ENCODE measurements around the gene TECR. TPM values are rescaled to one million over a fixed set of nuclear protein-coding genes. Genes with fewer than 3 reads are reported as not detected.

TECR gene
- total and polyA plus RNA-seq, 9 of the 15 experiments (the other 6 are each of a cell fraction or from before 2014, with no cell fraction given), result 29.3 to 211 (median 81.4) TPM

DNA sequence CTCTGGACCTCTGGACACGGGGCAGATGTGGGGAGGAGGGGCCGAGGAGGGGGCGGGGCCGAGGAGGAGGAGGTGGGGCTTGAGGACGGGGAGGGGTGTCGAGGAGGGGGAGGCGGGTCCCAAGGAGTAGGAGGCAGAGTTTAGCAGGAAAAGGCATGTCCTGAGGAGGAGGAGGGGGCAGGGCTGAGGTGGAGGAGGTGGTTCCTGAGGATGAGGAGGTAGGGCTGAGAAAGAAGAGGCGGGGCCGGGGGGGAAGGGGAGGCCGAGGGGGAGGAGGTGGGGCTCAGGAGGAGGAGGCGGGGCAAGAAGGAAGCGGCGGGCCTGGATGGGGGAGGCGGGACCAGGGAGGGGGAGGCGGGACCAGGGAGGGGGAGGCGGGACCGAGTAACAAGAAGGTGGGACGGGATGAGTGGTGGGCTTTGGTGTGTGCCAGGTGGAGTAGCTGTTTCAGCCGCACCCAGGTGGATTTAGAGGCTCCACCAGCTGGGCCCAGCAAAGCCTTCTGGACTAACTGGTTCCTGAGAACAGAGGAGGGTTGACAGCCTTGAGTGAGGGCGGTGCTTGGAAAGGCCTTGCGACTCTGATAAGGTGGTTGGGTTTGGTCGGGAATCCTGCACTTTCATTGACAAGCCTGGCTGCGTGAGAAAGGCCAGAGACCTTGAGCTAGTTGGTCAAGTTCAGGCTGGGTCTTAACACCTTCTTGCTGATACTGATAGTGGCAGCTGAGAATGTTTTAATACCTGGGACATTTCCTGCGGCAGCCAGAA lies 7.7 kb downstream of the TECR start:
- ChIA-PET CTCF (ENCODE audit: low intra/inter-chr PET ratio) (interaction anchor here (0.5 to 0.7 kb wide), 3 partner anchors 18 to 20 kb away, joined by 3 to 7 read pairs (median 3); partner anchors contain the start of gene DNAJB1), POLR2A (interaction anchor here (0.5 to 2.9 kb wide), 6 partner anchors 10 to 21 kb away, joined by 3 to 9 read pairs (median 4); partner anchors contain the start of gene DNAJB1)
- peak overlapping the region; percentile 87 for H3K4me2 ChIP-seq (ENCODE audit: insufficient read depth, low read length)
- no peaks in the 10 kb centered on the region for H3K9me1 ChIP-seq (ENCODE audit: control insufficient read depth, insufficient read depth, low read length)
- ATAC-seq (peak; percentile 93), FAIRE-seq (peak; percentile 99), DNase-seq (ENCODE audit: extremely low read depth in 1 of 4, low spot score in 3 of 4) (peak; percentile 93 to 97 (median 96))
- H3K79me2 ChIP-seq (ENCODE audit: control insufficient read depth, insufficient read depth, low read length), result peaks cover 76% of the 10 kb centered on the region
- no peaks in the 10 kb centered on the region for H3K9me3 ChIP-seq (replicated peaks; ENCODE audit: control insufficient read depth, insufficient read depth, low read depth, low read length)
- H3K27ac ChIP-seq (ENCODE audit: extremely low read depth, low read depth, low read length), result peak overlapping the region; percentile 77
- in situ Hi-C loops (cut with MboI), result no loop called here
- no peaks in the 10 kb centered on the region for H3K27me3 ChIP-seq (ENCODE audit: control insufficient read depth in 2 of 2, insufficient read depth in 2 of 2, low read length in 2 of 2)
- H3K9ac ChIP-seq (ENCODE audit: insufficient read depth in 1 of 2, low read depth in 2 of 2, low read length in 2 of 2), result peak overlapping the region; percentile 46 to 80; a peak in 3 of 4 replicates
- peaks cover 9% of the 10 kb centered on the region; the same call in 1 of the 2 replicates for H4K20me1 ChIP-seq (replicated peaks; ENCODE audit: control insufficient read depth, insufficient read depth, low read length)
- intact Hi-C loops (cut with micrococcal nuclease), result loop anchor here (2.0 kb wide), 1 partner anchor 14 kb away; no protein-coding TSS in a partner anchor
- H3K4me1 ChIP-seq (replicated peaks in 1 of 2; ENCODE audit: control insufficient read depth in 2 of 2, insufficient read depth in 2 of 2, low read length in 2 of 2), result peaks cover 23 to 38% of the 10 kb centered on the region in 2 experiments; a peak in 4 of 5 replicates
- H3K4me3 ChIP-seq, result peak overlapping the region; percentile 45
- 0% methylated on average over 6 of the region's 24 CpGs for WGBS (ENCODE audit: insufficient coverage, low coverage, missing lambda C conversion rate)
- H2AFZ ChIP-seq (ENCODE audit: low read depth, low read length), result peak overlapping the region; percentile 80
- no TSS peak for BruUV-seq (replicated peaks)
- H3K36me3 ChIP-seq (ENCODE audit: control insufficient read depth, insufficient read depth, low read length), result peaks cover 23% of the 10 kb centered on the region; the same call in 2 of the 3 replicates
- TF ChIP-seq NCOR1 (IDR thresholded peaks at IDR 0.05) (peak; percentile 76), MAFF (IDR thresholded peaks at IDR 0.05; ENCODE audit: low read length) (no peak), HDAC2 (IDR thresholded peaks at IDR 0.05) (no peak; the same call in 1 of the 2 replicates), SMARCA5 (IDR thresholded peaks at IDR 0.05) (no peak), ZNF239 (CRISPR knock-in tag; IDR thresholded peaks at IDR 0.05) (no peak), ILF3 (IDR thresholded peaks at IDR 0.05; ENCODE audit: borderline replicate concordance) (no peak), ZNF586 (CRISPR knock-in tag; conservative IDR thresholded peaks at IDR 0.05) (no peak), NCOA2 (IDR thresholded peaks at IDR 0.05; ENCODE audit: partially characterized antibody in 2 of 2) (no peak)
- TF ChIP-seq, protein P1, sequence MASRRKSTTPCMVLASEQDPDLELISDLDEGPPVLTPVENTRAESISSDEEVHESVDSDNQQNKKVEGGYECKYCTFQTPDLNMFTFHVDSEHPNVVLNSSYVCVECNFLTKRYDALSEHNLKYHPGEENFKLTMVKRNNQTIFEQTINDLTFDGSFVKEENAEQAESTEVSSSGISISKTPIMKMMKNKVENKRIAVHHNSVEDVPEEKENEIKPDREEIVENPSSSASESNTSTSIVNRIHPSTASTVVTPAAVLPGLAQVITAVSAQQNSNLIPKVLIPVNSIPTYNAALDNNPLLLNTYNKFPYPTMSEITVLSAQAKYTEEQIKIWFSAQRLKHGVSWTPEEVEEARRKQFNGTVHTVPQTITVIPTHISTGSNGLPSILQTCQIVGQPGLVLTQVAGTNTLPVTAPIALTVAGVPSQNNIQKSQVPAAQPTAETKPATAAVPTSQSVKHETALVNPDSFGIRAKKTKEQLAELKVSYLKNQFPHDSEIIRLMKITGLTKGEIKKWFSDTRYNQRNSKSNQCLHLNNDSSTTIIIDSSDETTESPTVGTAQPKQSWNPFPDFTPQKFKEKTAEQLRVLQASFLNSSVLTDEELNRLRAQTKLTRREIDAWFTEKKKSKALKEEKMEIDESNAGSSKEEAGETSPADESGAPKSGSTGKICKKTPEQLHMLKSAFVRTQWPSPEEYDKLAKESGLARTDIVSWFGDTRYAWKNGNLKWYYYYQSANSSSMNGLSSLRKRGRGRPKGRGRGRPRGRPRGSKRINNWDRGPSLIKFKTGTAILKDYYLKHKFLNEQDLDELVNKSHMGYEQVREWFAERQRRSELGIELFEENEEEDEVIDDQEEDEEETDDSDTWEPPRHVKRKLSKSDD (conservative IDR thresholded peaks at IDR 0.05; ENCODE audit: low read length), result no peak
- TF ChIP-seq, protein P2, sequence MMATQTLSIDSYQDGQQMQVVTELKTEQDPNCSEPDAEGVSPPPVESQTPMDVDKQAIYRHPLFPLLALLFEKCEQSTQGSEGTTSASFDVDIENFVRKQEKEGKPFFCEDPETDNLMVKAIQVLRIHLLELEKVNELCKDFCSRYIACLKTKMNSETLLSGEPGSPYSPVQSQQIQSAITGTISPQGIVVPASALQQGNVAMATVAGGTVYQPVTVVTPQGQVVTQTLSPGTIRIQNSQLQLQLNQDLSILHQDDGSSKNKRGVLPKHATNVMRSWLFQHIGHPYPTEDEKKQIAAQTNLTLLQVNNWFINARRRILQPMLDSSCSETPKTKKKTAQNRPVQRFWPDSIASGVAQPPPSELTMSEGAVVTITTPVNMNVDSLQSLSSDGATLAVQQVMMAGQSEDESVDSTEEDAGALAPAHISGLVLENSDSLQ (IDR thresholded peaks at IDR 0.05), result peak; percentile 86
- TF ChIP-seq, protein P3, sequence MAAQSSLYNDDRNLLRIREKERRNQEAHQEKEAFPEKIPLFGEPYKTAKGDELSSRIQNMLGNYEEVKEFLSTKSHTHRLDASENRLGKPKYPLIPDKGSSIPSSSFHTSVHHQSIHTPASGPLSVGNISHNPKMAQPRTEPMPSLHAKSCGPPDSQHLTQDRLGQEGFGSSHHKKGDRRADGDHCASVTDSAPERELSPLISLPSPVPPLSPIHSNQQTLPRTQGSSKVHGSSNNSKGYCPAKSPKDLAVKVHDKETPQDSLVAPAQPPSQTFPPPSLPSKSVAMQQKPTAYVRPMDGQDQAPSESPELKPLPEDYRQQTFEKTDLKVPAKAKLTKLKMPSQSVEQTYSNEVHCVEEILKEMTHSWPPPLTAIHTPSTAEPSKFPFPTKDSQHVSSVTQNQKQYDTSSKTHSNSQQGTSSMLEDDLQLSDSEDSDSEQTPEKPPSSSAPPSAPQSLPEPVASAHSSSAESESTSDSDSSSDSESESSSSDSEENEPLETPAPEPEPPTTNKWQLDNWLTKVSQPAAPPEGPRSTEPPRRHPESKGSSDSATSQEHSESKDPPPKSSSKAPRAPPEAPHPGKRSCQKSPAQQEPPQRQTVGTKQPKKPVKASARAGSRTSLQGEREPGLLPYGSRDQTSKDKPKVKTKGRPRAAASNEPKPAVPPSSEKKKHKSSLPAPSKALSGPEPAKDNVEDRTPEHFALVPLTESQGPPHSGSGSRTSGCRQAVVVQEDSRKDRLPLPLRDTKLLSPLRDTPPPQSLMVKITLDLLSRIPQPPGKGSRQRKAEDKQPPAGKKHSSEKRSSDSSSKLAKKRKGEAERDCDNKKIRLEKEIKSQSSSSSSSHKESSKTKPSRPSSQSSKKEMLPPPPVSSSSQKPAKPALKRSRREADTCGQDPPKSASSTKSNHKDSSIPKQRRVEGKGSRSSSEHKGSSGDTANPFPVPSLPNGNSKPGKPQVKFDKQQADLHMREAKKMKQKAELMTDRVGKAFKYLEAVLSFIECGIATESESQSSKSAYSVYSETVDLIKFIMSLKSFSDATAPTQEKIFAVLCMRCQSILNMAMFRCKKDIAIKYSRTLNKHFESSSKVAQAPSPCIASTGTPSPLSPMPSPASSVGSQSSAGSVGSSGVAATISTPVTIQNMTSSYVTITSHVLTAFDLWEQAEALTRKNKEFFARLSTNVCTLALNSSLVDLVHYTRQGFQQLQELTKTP (IDR thresholded peaks at IDR 0.05; ENCODE audit: low read depth in 1 of 2, partially characterized antibody in 2 of 2), result no peak
- TF ChIP-seq, protein P4, sequence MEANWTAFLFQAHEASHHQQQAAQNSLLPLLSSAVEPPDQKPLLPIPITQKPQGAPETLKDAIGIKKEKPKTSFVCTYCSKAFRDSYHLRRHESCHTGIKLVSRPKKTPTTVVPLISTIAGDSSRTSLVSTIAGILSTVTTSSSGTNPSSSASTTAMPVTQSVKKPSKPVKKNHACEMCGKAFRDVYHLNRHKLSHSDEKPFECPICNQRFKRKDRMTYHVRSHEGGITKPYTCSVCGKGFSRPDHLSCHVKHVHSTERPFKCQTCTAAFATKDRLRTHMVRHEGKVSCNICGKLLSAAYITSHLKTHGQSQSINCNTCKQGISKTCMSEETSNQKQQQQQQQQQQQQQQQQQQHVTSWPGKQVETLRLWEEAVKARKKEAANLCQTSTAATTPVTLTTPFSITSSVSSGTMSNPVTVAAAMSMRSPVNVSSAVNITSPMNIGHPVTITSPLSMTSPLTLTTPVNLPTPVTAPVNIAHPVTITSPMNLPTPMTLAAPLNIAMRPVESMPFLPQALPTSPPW (CRISPR knock-in tag; IDR thresholded peaks at IDR 0.05), result peak; percentile 95
